ENCODE data around the gene MAD1L1. TPM values are rescaled to one million over a fixed set of nuclear protein-coding genes. Genes with fewer than 3 reads are reported as not detected.

The MAD1L1 gene
- total RNA-seq, 2 donors from 2014 or later = 34.2 to 53.5 TPM

DNA sequence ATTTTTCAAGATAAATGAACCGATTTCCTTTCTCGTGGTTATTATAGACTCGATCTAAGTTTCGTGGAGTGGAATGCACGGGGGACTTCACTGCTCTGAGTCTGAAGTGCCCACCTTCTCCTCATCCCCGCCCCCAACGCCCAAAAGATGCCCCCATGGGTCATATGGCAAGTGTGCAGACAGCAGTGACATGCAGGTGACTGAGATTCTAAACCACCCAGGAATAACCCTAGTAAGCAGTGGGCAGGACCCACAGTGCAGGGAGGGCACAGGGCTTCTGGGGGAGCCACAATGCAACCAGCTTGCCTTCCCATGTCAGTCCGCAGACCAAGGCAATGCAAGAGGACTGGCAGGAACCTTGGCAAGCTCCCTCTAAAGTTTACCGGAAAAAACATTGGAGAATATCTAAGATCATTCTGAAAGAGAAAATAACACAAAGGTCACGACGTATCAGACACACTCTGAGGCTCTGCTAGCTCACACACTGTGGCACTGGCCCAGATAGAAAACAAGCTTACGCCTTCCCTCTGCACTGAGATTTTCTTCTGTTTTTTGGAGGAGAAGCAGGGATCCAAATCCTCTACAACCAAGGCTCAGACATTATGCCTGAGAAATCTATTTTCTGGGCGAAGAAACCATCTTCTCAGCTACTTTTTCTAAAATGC is 239.6 kb downstream of the MAD1L1 start:
- no peaks in the 10 kb centered on the region for H3K36me3 Mint-ChIP-seq
- no peak for DNase-seq (ENCODE audit: low spot score in 2 of 2)
- peak overlapping the region in 1 of 2 donors; percentile 56 for H3K27ac Mint-ChIP-seq
- no peak for ATAC-seq
- H3K9me3 Mint-ChIP-seq = no peaks in the 10 kb centered on the region

DNA sequence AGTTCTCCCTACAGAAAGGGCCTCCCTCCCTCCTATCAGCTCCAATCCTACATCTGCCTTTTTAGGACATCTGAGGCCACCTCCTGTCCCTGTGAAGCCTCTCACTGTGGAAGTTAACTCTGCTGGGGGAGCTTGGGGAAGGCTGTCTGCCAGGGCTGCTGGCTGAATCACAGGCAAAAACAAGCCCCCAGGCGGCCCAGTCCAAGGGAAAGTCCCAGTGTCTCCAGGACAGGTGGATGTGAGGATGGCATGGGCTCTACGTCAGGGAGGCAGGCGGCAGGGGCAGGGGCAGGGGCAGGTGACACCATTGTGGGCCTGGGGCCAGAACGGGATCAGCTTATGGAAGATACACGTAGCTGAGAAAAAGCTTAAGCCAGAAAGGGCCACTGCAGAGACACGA is 240.2 kb downstream of the MAD1L1 start:
- DNase-seq (ENCODE audit: low spot score in 2 of 2) = no peak
- Mint-ChIP-seq H3K27ac (peak overlapping the region in 1 of 2 donors; percentile 30), H3K9me3 (no peaks in the 10 kb centered on the region), H3K36me3 (no peaks in the 10 kb centered on the region)
- ATAC-seq = no peak

DNA sequence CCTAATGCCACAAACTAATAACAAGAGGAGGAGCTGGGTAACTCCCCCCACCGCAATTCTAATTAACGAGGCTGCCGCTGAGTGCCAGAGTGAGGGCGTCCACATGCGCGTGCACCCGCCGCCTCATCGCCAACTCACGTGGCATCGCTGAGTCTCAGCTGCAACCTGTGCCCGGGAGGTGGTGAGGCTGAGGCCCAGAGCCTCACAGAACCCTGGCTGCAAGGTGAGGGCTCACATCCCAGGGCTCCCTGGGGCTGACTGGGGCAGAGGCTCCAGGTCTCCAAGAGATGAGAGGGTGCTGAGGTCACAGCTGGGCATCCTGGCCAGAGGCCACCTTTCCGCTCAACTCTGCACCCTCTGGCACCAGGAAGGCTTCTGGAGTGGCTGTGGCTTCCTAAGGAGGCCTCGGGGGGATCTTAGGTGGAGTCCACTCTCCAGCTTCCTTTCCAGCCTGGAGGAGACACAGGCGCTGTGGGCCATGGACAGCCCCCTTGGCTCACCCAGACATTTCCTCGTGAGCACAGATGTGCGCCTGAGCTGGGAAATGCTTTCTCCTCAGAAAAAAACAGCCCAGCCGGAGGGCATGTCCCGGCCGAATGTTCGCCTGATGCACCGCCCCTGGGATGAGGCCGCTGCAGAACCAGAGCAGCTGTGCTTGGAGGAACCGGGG is 242.6 kb downstream of the MAD1L1 start:
- no peaks in the 10 kb centered on the region for H3K9me3 Mint-ChIP-seq
- ATAC-seq (no peak), DNase-seq (ENCODE audit: low spot score in 2 of 2) (no peak)
- H3K36me3 Mint-ChIP-seq = peaks cover 0 to 11% of the 10 kb centered on the region in 2 donors
- H3K27ac Mint-ChIP-seq = no peak overlapping the region

DNA sequence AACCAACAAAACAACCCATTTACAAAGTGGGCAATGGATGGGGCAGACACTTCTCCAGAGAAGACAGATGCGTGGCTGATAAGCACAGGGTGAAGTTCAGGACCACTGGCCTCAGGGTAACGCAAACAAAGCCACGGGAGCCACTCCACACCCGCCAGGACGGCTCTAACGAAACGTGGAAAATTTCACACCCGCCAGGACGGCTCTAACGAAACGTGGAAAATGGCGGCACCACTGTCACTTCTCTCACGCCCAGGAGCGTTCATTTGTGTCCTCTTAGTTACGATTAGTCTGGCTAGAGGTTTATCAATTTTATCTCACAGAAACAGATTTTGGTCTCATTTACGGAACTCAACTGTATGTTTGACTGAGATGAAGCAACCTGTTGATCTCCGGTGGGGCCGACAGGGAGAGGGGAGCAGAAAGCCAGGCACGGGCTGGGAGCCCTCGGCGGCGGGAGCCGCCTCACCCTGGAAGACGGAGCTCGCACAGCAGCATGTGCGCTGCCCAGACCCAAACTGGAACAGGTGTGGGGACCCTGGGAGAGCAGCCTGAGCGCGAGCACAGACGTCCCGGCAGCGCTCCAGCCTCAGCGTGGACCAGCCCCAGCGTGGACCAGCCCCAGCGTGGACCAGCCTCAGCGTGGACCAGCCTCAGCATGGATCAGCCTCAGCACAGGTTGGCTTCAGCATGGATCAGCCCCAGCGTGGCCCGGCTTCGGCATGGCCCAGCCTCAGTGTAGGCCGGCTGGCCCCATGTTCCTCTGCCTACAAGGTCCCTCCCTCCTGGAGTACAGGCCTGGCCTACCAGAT is 243.5 kb downstream of the MAD1L1 start:
- DNase-seq (ENCODE audit: low spot score in 2 of 2) (no peak), ATAC-seq (no peak)
- H3K9me3 Mint-ChIP-seq = no peaks in the 10 kb centered on the region
- peaks cover 0 to 11% of the 10 kb centered on the region in 2 donors for H3K36me3 Mint-ChIP-seq
- H3K27ac Mint-ChIP-seq = peak overlapping the region in 1 of 2 donors; percentile 30

DNA sequence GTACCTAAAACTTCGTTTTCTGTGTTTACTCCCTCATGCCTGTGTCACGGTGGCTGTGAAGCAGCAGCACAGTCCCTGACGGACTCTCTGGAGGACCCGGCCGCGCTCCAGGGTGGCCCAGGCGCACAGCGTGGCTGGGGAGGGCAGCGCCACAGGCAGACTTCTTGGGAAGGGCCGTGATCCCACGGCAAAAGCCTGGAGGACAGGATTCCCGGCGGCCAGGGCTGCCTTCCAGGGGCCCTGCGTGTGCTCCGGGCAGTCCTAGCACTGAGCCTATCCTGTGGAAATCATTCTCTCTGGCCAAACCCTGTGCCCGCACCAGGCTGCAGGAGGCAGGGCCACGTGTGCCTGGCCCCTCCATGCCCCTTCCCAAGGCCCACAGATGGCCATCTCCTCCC is 244.2 kb downstream of the MAD1L1 start:
- peak overlapping the region in 1 of 2 donors; percentile 30 for H3K27ac Mint-ChIP-seq
- DNase-seq (ENCODE audit: low spot score in 2 of 2) = no peak
- peaks cover 0 to 11% of the 10 kb centered on the region in 2 donors for H3K36me3 Mint-ChIP-seq
- no peak for ATAC-seq
- no peaks in the 10 kb centered on the region for H3K9me3 Mint-ChIP-seq

DNA sequence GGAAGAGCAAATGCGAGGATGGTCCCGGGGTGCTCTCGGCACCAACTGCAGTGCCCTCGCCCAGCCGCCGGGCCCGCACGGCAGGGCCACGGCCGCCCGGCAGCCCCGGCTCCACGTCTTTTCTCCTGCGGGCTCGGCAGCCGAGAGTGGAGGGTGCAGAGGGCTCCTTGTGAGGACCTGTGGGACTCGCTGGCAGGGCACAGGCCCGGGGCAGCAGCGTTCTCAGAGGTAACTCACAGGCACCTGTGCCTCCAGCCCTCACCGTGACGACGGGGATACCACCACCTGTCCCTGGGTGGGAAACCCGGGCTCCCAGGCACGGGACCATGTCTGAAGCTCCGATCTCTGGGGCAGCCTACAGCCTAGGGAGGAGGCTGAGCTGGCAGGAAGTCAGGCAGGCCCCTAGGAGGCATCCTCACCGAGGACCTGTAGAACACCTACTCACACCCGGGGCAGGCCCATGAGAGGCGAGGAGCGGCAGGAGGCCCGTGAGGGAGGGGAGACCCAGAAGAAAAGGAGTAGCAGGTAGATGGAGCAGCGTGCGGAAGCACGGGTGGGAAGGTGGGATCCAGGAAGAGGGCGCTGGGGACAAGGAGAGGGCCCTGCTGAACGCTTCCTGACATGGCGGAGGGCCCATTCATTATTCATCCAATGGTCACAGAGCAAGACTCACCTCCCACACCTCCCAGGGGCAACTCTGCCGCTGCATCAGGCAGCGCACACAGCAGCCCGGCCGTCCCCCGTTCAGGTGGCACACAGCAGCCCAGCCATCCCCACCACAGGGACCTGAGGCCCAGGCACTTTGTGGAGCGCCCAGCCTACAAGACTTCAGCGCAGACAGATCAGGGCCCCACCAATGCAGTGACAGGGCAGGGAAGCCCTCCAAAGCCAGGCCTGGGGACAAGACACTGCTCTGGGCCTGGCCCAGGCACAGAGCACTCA is 244.9 kb downstream of the MAD1L1 start:
- DNase-seq (ENCODE audit: low spot score in 2 of 2) = no peak
- Mint-ChIP-seq H3K9me3 (no peaks in the 10 kb centered on the region), H3K36me3 (peaks cover 0 to 11% of the 10 kb centered on the region in 2 donors), H3K27ac (peak overlapping the region; percentile 47 to 76)
- ATAC-seq = peak; percentile 19 to 40

DNA sequence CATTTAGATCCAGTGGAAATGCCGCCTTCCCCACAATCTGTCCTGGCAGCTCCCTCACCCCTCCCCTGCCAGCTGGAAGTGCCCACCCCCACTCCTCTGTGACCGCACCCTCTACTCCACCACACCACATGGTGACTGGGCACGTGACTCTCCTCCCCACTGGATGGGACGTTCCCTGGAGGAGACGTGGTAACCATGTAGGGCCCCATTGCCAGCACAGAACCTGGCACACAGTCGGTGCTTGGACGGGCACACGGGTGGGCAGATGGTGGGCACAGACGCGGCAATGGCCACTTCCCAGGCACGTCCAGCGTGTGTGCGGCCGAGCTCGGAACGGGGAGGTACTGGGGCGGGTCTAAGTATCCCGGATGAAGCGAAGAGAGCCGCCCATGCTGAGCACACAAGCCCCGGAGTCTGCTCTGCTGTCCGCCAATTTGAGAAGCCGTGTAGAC is 245.6 kb downstream of the MAD1L1 start:
- Mint-ChIP-seq H3K27ac (peak overlapping the region; percentile 76 to 90), H3K9me3 (no peaks in the 10 kb centered on the region), H3K36me3 (peaks cover 0 to 11% of the 10 kb centered on the region in 2 donors)
- DNase-seq (ENCODE audit: low spot score in 2 of 2) = no peak
- ATAC-seq = no peak

DNA sequence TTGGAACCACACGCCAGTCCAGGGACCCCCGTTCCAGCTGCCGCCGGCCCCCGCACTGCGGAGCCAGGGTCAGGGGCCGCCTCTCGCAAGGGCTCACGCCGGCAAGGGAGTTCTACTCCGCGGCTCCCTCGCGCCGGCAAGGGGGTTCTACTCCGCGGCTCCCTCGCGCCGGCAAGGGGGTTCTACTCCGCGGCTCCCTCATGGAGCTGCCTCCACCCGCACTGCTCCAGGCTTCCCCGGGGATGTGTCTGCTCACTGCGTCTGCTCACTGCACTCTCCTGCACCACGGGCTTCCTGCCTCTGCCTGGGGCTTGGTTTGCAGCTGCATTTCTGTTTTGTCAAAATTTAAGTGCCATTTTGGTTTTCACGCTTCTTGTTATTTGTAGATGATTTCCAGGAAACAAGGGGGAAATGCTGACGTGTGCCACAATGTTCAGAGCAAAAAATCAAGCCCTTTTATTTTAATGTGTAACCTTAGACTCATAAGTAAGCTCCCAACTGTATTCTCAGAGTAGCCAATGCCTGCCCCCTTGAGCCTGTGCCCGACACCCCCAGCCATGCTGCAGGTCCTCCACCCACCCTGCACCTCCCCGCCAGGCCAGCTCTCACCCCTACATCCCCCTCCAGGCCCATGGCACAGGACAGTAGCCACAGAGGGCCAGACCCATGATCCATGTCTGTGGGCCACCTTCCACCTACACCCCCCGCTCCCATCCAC is 246.2 kb downstream of the MAD1L1 start:
- ATAC-seq = peak; percentile 57 to 78
- Mint-ChIP-seq H3K9me3 (no peaks in the 10 kb centered on the region), H3K27ac (peak overlapping the region; percentile 76 to 90), H3K36me3 (peaks cover 0 to 11% of the 10 kb centered on the region in 2 donors)
- no peak for DNase-seq (ENCODE audit: low spot score in 2 of 2)

DNA sequence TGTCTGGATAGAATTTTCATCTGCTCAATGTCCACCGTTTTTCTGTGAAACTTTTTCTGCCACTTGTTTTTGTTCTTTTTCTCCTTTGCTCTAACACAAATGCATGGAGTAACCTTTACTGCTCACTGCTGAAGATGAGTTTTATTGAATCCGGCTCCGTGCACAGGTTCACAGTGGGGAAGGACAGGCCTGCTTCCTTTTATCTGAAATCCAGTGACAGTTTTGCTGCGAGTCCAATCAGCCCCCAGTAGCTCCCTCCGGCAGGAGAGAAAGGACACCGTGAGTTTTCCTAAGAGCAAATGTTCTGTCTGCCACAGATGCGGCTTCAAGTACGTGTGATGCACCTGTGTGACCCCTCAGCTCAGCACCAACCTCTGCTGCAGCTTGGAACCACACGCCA is 246.8 kb downstream of the MAD1L1 start:
- DNase-seq (ENCODE audit: low spot score in 2 of 2) (no peak), ATAC-seq (no peak)
- Mint-ChIP-seq H3K27ac (peak overlapping the region in 1 of 2 donors; percentile 41), H3K36me3 (peaks cover 0 to 11% of the 10 kb centered on the region in 2 donors), H3K9me3 (no peaks in the 10 kb centered on the region)

DNA sequence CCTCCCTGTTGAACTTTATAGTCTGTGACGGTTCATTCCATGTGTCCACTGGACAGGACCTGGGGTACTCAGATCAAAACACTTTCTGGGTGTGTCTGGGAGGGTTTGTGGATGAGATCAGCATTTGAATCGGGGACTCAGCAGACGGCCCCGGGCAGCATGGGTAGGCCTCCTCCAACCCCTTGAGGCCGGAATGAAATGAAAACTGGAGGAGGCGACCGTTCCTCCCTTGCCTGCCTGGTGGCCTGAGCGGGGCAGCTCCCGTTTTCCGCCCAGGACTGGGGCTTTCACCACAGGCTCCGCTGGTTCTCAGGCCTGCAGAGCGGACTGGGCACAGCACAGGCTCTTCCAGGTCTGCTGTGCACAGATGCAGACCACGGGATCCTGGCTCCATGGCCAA is 247.7 kb downstream of the MAD1L1 start:
- DNase-seq (ENCODE audit: low spot score in 2 of 2) (no peak), ATAC-seq (no peak)
- no peaks in the 10 kb centered on the region for H3K9me3 Mint-ChIP-seq
- H3K27ac Mint-ChIP-seq = peak overlapping the region in 1 of 2 donors; percentile 10
- peaks cover 0 to 11% of the 10 kb centered on the region in 2 donors for H3K36me3 Mint-ChIP-seq

DNA sequence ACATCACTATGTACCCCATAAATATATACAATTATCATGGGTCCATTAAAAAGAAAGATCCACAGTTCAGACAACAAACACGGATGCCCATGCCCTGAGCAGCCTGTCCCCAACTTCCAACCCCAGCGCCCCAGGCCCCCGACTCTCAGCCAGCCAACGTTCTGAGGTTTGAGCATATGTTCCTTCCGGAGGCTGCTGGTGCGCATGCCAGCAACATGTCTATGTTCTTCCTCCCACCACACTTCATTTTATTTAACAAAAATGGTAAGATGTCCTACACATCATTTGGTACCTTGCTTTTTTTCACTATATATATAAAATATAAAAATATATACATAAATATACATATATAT is 250.9 kb downstream of the MAD1L1 start:
- Mint-ChIP-seq H3K9me3 (no peaks in the 10 kb centered on the region), H3K27ac (no peak overlapping the region), H3K36me3 (peaks cover 0 to 11% of the 10 kb centered on the region in 2 donors)
- ATAC-seq (no peak), DNase-seq (ENCODE audit: low spot score in 2 of 2) (no peak)

DNA sequence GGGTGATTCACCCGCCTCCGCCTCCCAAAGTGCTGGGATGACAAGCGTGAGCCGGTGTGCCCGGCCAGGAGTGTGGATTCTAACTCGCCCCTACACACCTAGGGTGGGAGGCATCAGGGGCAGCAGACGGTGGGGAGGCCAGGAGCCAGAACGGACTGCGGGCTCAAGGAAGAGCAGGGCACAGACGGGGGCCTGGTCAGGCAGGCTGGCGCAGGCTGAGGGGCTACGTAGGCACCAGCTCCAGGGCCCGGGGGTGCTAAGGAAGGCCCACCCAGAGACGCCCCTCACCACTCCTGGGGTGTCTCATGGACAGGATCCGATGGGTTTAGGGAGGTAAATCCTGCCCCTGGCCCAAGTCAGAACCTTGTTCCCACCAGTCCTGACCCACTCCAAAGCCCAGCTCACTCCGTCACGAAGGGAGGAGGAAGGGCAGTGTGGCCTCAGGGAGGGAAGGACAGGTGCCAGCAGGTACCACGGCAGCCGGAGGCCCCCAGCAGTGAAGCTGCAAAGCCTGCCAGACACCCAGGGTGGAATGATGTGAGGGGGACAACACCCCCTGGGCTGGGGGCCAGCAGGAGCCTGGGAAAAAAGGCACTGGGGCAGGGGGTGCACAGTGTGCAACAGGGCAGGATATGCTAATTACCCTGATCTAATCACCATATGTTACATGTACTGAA is 251.4 kb downstream of the MAD1L1 start:
- no peaks in the 10 kb centered on the region for H3K9me3 Mint-ChIP-seq
- DNase-seq (ENCODE audit: low spot score in 2 of 2) (no peak), ATAC-seq (no peak)
- peaks cover 0 to 7% of the 10 kb centered on the region in 2 donors for H3K36me3 Mint-ChIP-seq
- H3K27ac Mint-ChIP-seq = peak overlapping the region; percentile 34 to 48

DNA sequence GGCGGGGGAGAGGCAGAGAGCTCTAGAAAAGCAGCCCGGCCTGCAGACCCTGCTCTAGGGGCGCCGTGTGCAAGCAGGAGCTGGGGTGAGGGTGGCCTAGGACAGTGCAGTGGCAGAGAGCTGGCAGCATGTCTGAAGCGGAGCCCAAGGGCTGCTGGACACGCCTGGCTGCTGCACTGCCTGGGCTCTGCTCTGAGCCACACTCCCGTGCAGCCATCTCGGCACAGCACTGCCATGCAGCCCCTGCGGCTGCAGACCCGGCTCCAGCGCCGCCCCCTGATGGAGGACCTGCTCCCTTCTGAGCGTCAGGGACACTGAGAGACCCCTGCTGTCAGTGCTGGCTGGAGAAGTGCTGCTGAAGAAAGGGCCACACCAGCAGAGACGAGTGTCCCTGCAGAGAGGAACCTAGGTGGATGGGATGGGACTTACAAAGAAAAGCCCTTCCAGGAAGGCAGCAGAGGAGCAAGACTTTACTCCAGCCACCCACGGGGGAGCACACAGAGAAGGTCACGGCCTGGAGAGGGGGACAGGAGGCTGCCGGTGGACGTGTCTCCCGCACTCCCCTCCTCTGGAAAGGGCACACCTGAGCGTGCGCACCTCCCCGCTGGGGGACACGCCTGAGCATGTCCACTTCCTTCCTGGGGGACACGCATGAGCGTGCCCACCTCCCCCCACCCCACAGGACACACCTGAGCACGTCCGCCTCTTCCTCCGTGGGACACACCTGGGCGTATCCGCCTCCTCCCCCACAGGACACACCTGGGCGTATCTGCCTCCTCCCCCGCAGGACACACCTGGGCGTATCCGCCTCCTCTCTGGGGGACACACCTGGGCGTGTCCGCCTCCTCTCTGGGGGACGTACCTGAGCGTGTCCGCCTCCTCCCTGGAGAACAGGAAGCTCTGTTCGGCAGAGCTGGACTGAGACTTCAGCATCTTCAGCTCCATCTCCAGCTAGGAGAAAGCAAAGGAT is 252.9 kb downstream of the MAD1L1 start:
- Mint-ChIP-seq H3K27ac (peak overlapping the region; percentile 9 to 48), H3K9me3 (no peaks in the 10 kb centered on the region), H3K36me3 (peaks cover 0 to 6% of the 10 kb centered on the region in 2 donors)
- ATAC-seq (peak in 1 of 2 donors; percentile 24), DNase-seq (ENCODE audit: low spot score in 2 of 2) (no peak)

All from activated naive CD4-positive, alpha-beta T cell treated with anti-CD3 and anti-CD28 coated beads, Interleukin-2, amount 50 U/mL, for 72 hours (primary cell).